H1 (cell line): Measurements from ENCODE around the gene HSD17B4. TPM values are rescaled to one million over a fixed set of nuclear protein-coding genes. Genes with fewer than 3 reads are reported as not detected.

Experiments
- CTCF ChIA-PET: fragments of 300-600 bp; sonication (Branson Sonifier 250); formaldehyde crosslinking; loops from one replicate; lab custom pipeline; 2021; ENCODE audit not compliant: partially characterized antibody; lab: Charles Lee
- POLR2A ChIA-PET: fragments of 300-600 bp; sonication (Branson Sonifier 250); formaldehyde crosslinking; loops from one replicate; lab custom pipeline; 2021; ENCODE audit warnings: inconsistent platforms; ENCODE audit not compliant: partially characterized antibody; lab: Charles Lee
- DNase-seq, 2 experiments: peaks; one replicate each; pipeline versions ENCODE4 v3.0.0 to v3.0.0-alpha.2; 2010 to 2022; ENCODE audit warnings: low spot score in 2 of 2, low read depth in 1 of 2, mixed read lengths in 1 of 2
- FAIRE-seq: peaks from 2 replicates; lab custom pipeline; 2011; peaks lifted over from hg19 to GRCh38; lab: Jason Lieb, UNC
- H2AFZ ChIP-seq: 2 replicates; pipeline ENCODE4 v1.8.1; 2012; ENCODE audit warnings: low read length, inconsistent platforms
- H2AK5ac ChIP-seq: 2 replicates; pipeline ENCODE4 v1.6.1; 2013; ENCODE audit warnings: low read depth, low read length
- H2BK120ac ChIP-seq: replicated peaks from 2 replicates; pipeline ENCODE3; 2013; ENCODE audit warnings: low read depth, low read length, inconsistent platforms
- H2BK12ac ChIP-seq: 2 replicates; pipeline ENCODE4 v1.6.1; 2013; ENCODE audit warnings: low read depth, low read length
- H2BK15ac ChIP-seq: 2 replicates; pipeline ENCODE4 v1.6.1; 2013; ENCODE audit warnings: low read length
- H2BK20ac ChIP-seq: 2 replicates; pipeline ENCODE4 v1.6.1; 2013; ENCODE audit warnings: low read length
- H2BK5ac ChIP-seq: 2 replicates; pipeline ENCODE4 v1.6.1; 2013; ENCODE audit warnings: low read depth, low read length
- H3K14ac ChIP-seq: 2 replicates; pipeline ENCODE4 v1.6.1; 2013; ENCODE audit warnings: inconsistent platforms; ENCODE audit not compliant: insufficient read length
- H3K18ac ChIP-seq: 2 replicates; pipeline ENCODE4 v1.6.1; 2013; ENCODE audit warnings: low read length; ENCODE audit errors: extremely low read depth
- H3K23ac ChIP-seq: 2 replicates; pipeline ENCODE4 v1.6.1; 2013; ENCODE audit warnings: inconsistent platforms; ENCODE audit not compliant: insufficient read length
- H3K23me2 ChIP-seq: 2 replicates; pipeline ENCODE4 v1.6.1; 2013; ENCODE audit warnings: low read depth, low read length
- H3K27ac ChIP-seq: 2 replicates; pipeline ENCODE4 v1.6.1; 2011; ENCODE audit warnings: low read depth, low read length, inconsistent platforms
- H3K27me3 ChIP-seq, 4 experiments: replicated peaks in 1 of 4; 1 replicate in 1 of 4; 2 replicates in 3 of 4; pipeline versions ENCODE4 v1.6.1 to v1.8.1; 2011 to 2013; ENCODE audit warnings: low read length in 3 of 4, mild to moderate bottlenecking in 3 of 4, inconsistent platforms in 2 of 4, mixed read lengths in 2 of 4, moderate library complexity in 1 of 4; ENCODE audit not compliant: control insufficient read depth in 3 of 4, insufficient read depth in 3 of 4; ENCODE audit errors: extremely low read depth in 1 of 4
- H3K36me3 ChIP-seq, 4 experiments: 2 replicates each; pipeline versions ENCODE4 v1.6.1 to v1.8.1; 2011 to 2013; ENCODE audit warnings: mild to moderate bottlenecking in 4 of 4, low read length in 3 of 4, moderate library complexity in 2 of 4, control low read depth in 1 of 4, inconsistent platforms in 1 of 4; ENCODE audit not compliant: insufficient read depth in 4 of 4, control insufficient read depth in 2 of 4
- H3K4ac ChIP-seq: replicated peaks from 2 replicates; pipeline ENCODE3; 2013; ENCODE audit warnings: low read length, low read depth, mixed read lengths, inconsistent platforms; ENCODE audit not compliant: insufficient read length
- H3K4me1 ChIP-seq, 4 experiments: replicated peaks in 1 of 4; 1 replicate in 1 of 4; 2 replicates in 3 of 4; pipeline versions ENCODE4 v1.6.1 to v1.8.1; 2011 to 2013; ENCODE audit warnings: low read length in 3 of 4, inconsistent platforms in 2 of 4, mixed read lengths in 1 of 4; ENCODE audit not compliant: insufficient read depth in 4 of 4, control insufficient read depth in 3 of 4
- H3K4me2 ChIP-seq, 2 experiments: 2 replicates each; pipeline versions ENCODE4 v1.6.1 to v1.8.1; 2011 to 2013; ENCODE audit warnings: low read depth in 2 of 2, low read length in 2 of 2, control low read depth in 1 of 2, inconsistent platforms in 1 of 2, mild to moderate bottlenecking in 1 of 2; ENCODE audit not compliant: insufficient read depth in 1 of 2
- H3K4me3 ChIP-seq, 4 experiments: fragments of 200-600, 300-600 bp in 1 of 4; sonication (generic), shearing (Covaris generic), sonication (Bioruptor Twin) in 1 of 4; 2 replicates each; pipeline versions ENCODE4 v1.5.1 to v1.8.1; 2011 to 2016; ENCODE audit warnings: low read length in 4 of 4, low read depth in 3 of 4, control low read depth in 2 of 4, inconsistent platforms in 2 of 4, mild to moderate bottlenecking in 2 of 4, mixed read lengths in 1 of 4, moderate library complexity in 1 of 4; ENCODE audit not compliant: insufficient read depth in 2 of 4; ENCODE audit errors: extremely low read depth in 1 of 4
- H3K56ac ChIP-seq: replicated peaks from 2 replicates; pipeline ENCODE3; 2013; ENCODE audit warnings: low read depth, mild to moderate bottlenecking, mixed read lengths, low read length, inconsistent platforms; ENCODE audit not compliant: insufficient read length
- H3K79me1 ChIP-seq: 2 replicates; pipeline ENCODE4 v1.6.1; 2013; ENCODE audit warnings: low read depth, low read length, control low read depth
- H3K79me2 ChIP-seq, 2 experiments: 2 replicates each; pipeline versions ENCODE4 v1.6.1 to v1.8.1; 2012 to 2013; ENCODE audit warnings: low read length in 2 of 2, mild to moderate bottlenecking in 2 of 2, inconsistent platforms in 1 of 2; ENCODE audit not compliant: insufficient read depth in 2 of 2, control insufficient read depth in 1 of 2
- H3K9ac ChIP-seq, 4 experiments: replicated peaks in 1 of 4; 1 replicate in 1 of 4; 2 replicates in 3 of 4; pipeline versions ENCODE4 v1.6.1 to v1.8.1; 2011 to 2013; ENCODE audit warnings: low read depth in 3 of 4, low read length in 3 of 4, control low read depth in 2 of 4, mild to moderate bottlenecking in 2 of 4, moderate library complexity in 2 of 4, inconsistent platforms in 1 of 4; ENCODE audit errors: extremely low read depth in 1 of 4
- H3K9me3 ChIP-seq, 2 experiments: 2 replicates each; pipeline versions ENCODE4 v1.6.1 to v1.8.1; 2012 to 2013; ENCODE audit warnings: mild to moderate bottlenecking in 2 of 2, moderate library complexity in 2 of 2, control low read depth in 1 of 2, inconsistent platforms in 1 of 2, low read depth in 1 of 2, low read length in 1 of 2, mixed read lengths in 1 of 2; ENCODE audit not compliant: insufficient read depth in 2 of 2
- H4K20me1 ChIP-seq, 2 experiments: replicated peaks in 1 of 2; 2 replicates each; pipeline versions ENCODE3 to v1.8.1; 2011 to 2013; ENCODE audit warnings: inconsistent platforms in 2 of 2, low read length in 2 of 2, mild to moderate bottlenecking in 1 of 2; ENCODE audit not compliant: insufficient read depth in 2 of 2, control insufficient read depth in 1 of 2
- H4K5ac ChIP-seq: 2 replicates; pipeline ENCODE4 v1.6.1; 2013; ENCODE audit warnings: low read length, low read depth, mixed read lengths, inconsistent platforms; ENCODE audit not compliant: insufficient read length
- H4K8ac ChIP-seq: 2 replicates; pipeline ENCODE4 v1.8.0; 2013; ENCODE audit warnings: mild to moderate bottlenecking, moderate library complexity, low read length, inconsistent platforms; ENCODE audit not compliant: insufficient read depth; ENCODE audit errors: extremely low read depth
- H4K91ac ChIP-seq: replicated peaks from 2 replicates; pipeline ENCODE3; 2013; ENCODE audit warnings: low read length, mixed read lengths, inconsistent platforms; ENCODE audit not compliant: insufficient read length
- BACH1 ChIP-seq: IDR thresholded peaks from 2 replicates; pipeline ENCODE4 v1.6.1; 2012; ENCODE audit warnings: low read length, improper control_type of control experiment
- BCL11A ChIP-seq, 2 experiments: IDR thresholded peaks; one replicate each; pipeline ENCODE4 v1.6.1; 2011; ENCODE audit warnings: low read depth in 2 of 2, low read length in 2 of 2, mild to moderate bottlenecking in 2 of 2
- BRCA1 ChIP-seq: IDR thresholded peaks from 2 replicates; pipeline ENCODE4 v1.6.1; 2012; ENCODE audit warnings: low read depth, low read length, improper control_type of control experiment
- CHD2 ChIP-seq: IDR thresholded peaks from 2 replicates; pipeline ENCODE4 v1.6.1; 2012; ENCODE audit warnings: low read length, improper control_type of control experiment
- EZH2 ChIP-seq: fragments of 200-600 bp; sonication (generic); IDR thresholded peaks from 2 replicates; pipeline ENCODE4 v1.7.1; 2012; ENCODE audit warnings: low read depth, mild to moderate bottlenecking, moderate library complexity, low read length, inconsistent platforms; ENCODE audit not compliant: severe bottlenecking
- FOSL1 ChIP-seq: IDR thresholded peaks from 2 replicates; pipeline ENCODE4 v1.6.1; 2011; ENCODE audit warnings: mild to moderate bottlenecking, low read depth, low read length, moderate library complexity; ENCODE audit not compliant: insufficient read depth
- GTF2F1 ChIP-seq: IDR thresholded peaks from 2 replicates; pipeline ENCODE4 v1.6.1; 2012; ENCODE audit warnings: low read depth, low read length, improper control_type of control experiment, borderline replicate concordance
- NRF1 ChIP-seq: IDR thresholded peaks from 2 replicates; pipeline ENCODE4 v1.6.1; 2011; ENCODE audit warnings: mild to moderate bottlenecking, low read depth, low read length, improper control_type of control experiment
- POLR2A ChIP-seq, 2 experiments: IDR thresholded peaks; 1 replicate in 1 of 2; 2 replicates in 1 of 2; pipeline ENCODE4 v1.6.1; 2011; ENCODE audit warnings: low read depth in 2 of 2, low read length in 2 of 2, mild to moderate bottlenecking in 2 of 2; ENCODE audit errors: control extremely low read depth in 1 of 2
- POLR2AphosphoS5 ChIP-seq: IDR thresholded peaks from 2 replicates; pipeline ENCODE4 v1.6.1; 2011; ENCODE audit warnings: low read depth, low read length
- SIRT6 ChIP-seq: IDR thresholded peaks from one replicate; pipeline ENCODE4 v1.7.1; 2012; ENCODE audit warnings: low read length, inconsistent platforms
- TAF1 ChIP-seq: IDR thresholded peaks from 2 replicates; pipeline ENCODE4 v1.6.1; 2011; ENCODE audit warnings: mild to moderate bottlenecking, low read depth, low read length
- TAF7 ChIP-seq: optimal IDR thresholded peaks from 2 replicates; pipeline ENCODE3; 2011; ENCODE audit warnings: low read depth, mild to moderate bottlenecking, inconsistent platforms, low read length, moderate library complexity, borderline replicate concordance
- WGBS, 2 experiments: shearing (Covaris generic) in 1 of 2; methylation state at CpG; one replicate each; pipeline versions ENCODE4 v1.1.6 to v1.1.7; 2013 to 2015; ENCODE audit warnings: low lambda C conversion rate in 2 of 2, mixed read lengths in 2 of 2, inconsistent platforms in 1 of 2, low coverage in 1 of 2, missing lambda C conversion rate in 1 of 2; ENCODE audit not compliant: insufficient replicate concordance in 2 of 2, insufficient coverage in 1 of 2, insufficient read length in 1 of 2; ENCODE audit errors: extremely low coverage in 1 of 2, missing lambda C conversion rate in 1 of 2; 5-methylcytosine and 5-hydroxymethylcytosine counted together
- polyA plus RNA-seq, 7 experiments: library from polyadenylated mRNA; depleted of rRNA in 3 of 7; stranded (reverse) in 5 of 7; unstranded in 2 of 7; fragments of >200 nt in 5 of 7; fragments of 200-250 nt in 2 of 7; gene quantifications; 1 replicate in 5 of 7; 2 replicates in 1 of 7; 4 replicates in 1 of 7; pipeline versions ENCODE4 v1.2.1 to v1.2.3, GENCODE V29; 2011 to 2013; ENCODE audit warnings: missing spikeins in 2 of 7, mixed read lengths in 2 of 7
- total RNA-seq: library from RNA; stranded (reverse); fragmentation: NEBNext Ultra II Directional; extraction: Animal tissue kit (Norgen Biotek cat#: 25700); gene quantifications from 2 replicates; pipeline ENCODE4 v1.2.1, GENCODE V29; 2021
- TF ChIP-seq, protein P1 (sequence below): IDR thresholded peaks from 2 replicates; pipeline ENCODE4 v1.6.1; 2012; ENCODE audit warnings: low read length, inconsistent platforms

HSD17B4 gene
- total and polyA plus RNA-seq, 2 of the 8 experiments (the other 6 are each of a cell fraction or from before 2014, with no cell fraction given) = 305 to 369 TPM

- Histone ChIP-seq H2BK20ac (no peak overlapping the region), H4K8ac (no peak overlapping the region), H2AK5ac (no peak overlapping the region), H3K18ac (no peak overlapping the region), H3K56ac (no peak overlapping the region), H2BK15ac (no peak overlapping the region), H2BK5ac (no peak overlapping the region), H2BK120ac (no peak overlapping the region), H3K4ac (no peak overlapping the region), H3K79me2 (no peaks in the 10 kb centered on the region), H3K23me2 (no peaks in the 10 kb centered on the region), H3K23ac (no peak overlapping the region), H4K5ac (no peak overlapping the region), H3K9ac (no peak overlapping the region), H4K91ac (no peak overlapping the region), H2AFZ (no peak overlapping the region), H3K14ac (no peak overlapping the region), H3K27me3 (no peaks in the 10 kb centered on the region), H3K4me2 (no peak overlapping the region), H3K36me3 (peaks cover 4 to 60% (median 27%) of the 10 kb centered on the region in 4 experiments), H3K27ac (no peak overlapping the region), H4K20me1 (no peaks in the 10 kb centered on the region), H3K4me3 (no peak overlapping the region), H2BK12ac (no peak overlapping the region), H3K9me3 (no peaks in the 10 kb centered on the region), H3K4me1 (no peaks in the 10 kb centered on the region), H3K79me1 (no peaks in the 10 kb centered on the region)
- DNase-seq (no peak), FAIRE-seq (no peak)
- WGBS, 2 experiments = 82% methylated on average over 1 of the region's 1 CpG; no CpG with 5 or more reads in 1 of the 2 experiments
- POLR2A ChIA-PET = interaction anchor here (1.0 to 1.9 kb wide), 2 partner anchors 8 to 53 kb away, joined by 3 to 4 read pairs; no protein-coding TSS in a partner anchor
- CTCF ChIA-PET = interaction anchor here (0.6 kb wide), 1 partner anchor 11 kb away, joined by 3 read pairs; no protein-coding TSS in a partner anchor
- TF ChIP-seq SIRT6 (no peak), BRCA1 (no peak), EZH2 (no peak), POLR2AphosphoS5 (no peak), TAF1 (no peak), NRF1 (no peak), BCL11A (IDR thresholded peaks at IDR 0.05; ENCODE audit: low read depth in 2 of 2, low read length in 2 of 2) (no peak), GTF2F1 (no peak), CHD2 (no peak), TAF7 (no peak), FOSL1 (no peak), POLR2A (IDR thresholded peaks at IDR 0.05; ENCODE audit: control extremely low read depth in 1 of 2, low read depth in 2 of 2, low read length in 2 of 2) (no peak), BACH1 (no peak)
- TF ChIP-seq, protein P1, sequence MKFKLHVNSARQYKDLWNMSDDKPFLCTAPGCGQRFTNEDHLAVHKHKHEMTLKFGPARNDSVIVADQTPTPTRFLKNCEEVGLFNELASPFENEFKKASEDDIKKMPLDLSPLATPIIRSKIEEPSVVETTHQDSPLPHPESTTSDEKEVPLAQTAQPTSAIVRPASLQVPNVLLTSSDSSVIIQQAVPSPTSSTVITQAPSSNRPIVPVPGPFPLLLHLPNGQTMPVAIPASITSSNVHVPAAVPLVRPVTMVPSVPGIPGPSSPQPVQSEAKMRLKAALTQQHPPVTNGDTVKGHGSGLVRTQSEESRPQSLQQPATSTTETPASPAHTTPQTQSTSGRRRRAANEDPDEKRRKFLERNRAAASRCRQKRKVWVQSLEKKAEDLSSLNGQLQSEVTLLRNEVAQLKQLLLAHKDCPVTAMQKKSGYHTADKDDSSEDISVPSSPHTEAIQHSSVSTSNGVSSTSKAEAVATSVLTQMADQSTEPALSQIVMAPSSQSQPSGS = no peak
Observed at GRCh38 chr5:119512277-119512676, 60.0 kb downstream of the HSD17B4 start.
